HG03060 (cell line): ENCODE results near the gene TMEM236.

Experiments
- ATAC-seq: cut with Tn5 transposase; IDR thresholded peaks from one replicate; pipeline ENCODE4 v1.9.1; 2021; ENCODE audit warnings: low read depth, moderate number of reproducible peaks; ENCODE audit not compliant: unreplicated experiment

TMEM236 gene

GRCh38 chr10:17814973-17815372 lies 63.0 kb downstream of the TMEM236 start:
- ATAC-seq: no peak

- no peak for ATAC-seq
Observed at GRCh38 chr10:17816199-17816598, 64.2 kb downstream of the TMEM236 start.

GRCh38 chr10:17817316-17817715 lies 65.3 kb downstream of the TMEM236 start:
- ATAC-seq: no peak

- no peak for ATAC-seq
Observed at GRCh38 chr10:17817790-17818189, 65.8 kb downstream of the TMEM236 start.

- ATAC-seq: no peak
Observed at GRCh38 chr10:17819836-17820235, 67.8 kb downstream of the TMEM236 start.

- ATAC-seq: no peak
Observed at GRCh38 chr10:17820943-17821342, 68.9 kb downstream of the TMEM236 start.

- no peak for ATAC-seq
Observed at GRCh38 chr10:17821893-17822292, 69.9 kb downstream of the TMEM236 start.

GRCh38 chr10:17831341-17831740 lies 79.3 kb downstream of the TMEM236 start:
- no peak for ATAC-seq

GRCh38 chr10:17831896-17832295 lies 79.9 kb downstream of the TMEM236 start:
- ATAC-seq: no peak

- ATAC-seq: no peak
Observed at GRCh38 chr10:17833656-17834055, 81.7 kb downstream of the TMEM236 start.

GRCh38 chr10:17835688-17836087 lies 83.7 kb downstream of the TMEM236 start:
- ATAC-seq: no peak

GRCh38 chr10:17836942-17837341 lies 84.9 kb downstream of the TMEM236 start:
- ATAC-seq: no peak

GRCh38 chr10:17838080-17838648 lies 86.2 kb downstream of the TMEM236 start:
- ATAC-seq: no peak

- ATAC-seq: no peak
Observed at GRCh38 chr10:17841050-17841449, 89.0 kb downstream of the TMEM236 start.

- ATAC-seq: no peak
Observed at GRCh38 chr10:17842641-17843040, 90.6 kb downstream of the TMEM236 start.

GRCh38 chr10:17847585-17848296 lies 95.7 kb downstream of the TMEM236 start:
- no peak for ATAC-seq

- ATAC-seq: no peak
Observed at GRCh38 chr10:17848646-17849045, 96.6 kb downstream of the TMEM236 start.
